Measurements from ENCODE around the gene C1orf198. TPM values are rescaled to one million over a fixed set of nuclear protein-coding genes. Genes with fewer than 3 reads are reported as not detected.

Gene C1orf198
- total and polyA plus RNA-seq, 2 of the 8 experiments (the other 6 are each of a cell fraction or from before 2014, with no cell fraction given), result 30.6 to 45.0 TPM

DNA sequence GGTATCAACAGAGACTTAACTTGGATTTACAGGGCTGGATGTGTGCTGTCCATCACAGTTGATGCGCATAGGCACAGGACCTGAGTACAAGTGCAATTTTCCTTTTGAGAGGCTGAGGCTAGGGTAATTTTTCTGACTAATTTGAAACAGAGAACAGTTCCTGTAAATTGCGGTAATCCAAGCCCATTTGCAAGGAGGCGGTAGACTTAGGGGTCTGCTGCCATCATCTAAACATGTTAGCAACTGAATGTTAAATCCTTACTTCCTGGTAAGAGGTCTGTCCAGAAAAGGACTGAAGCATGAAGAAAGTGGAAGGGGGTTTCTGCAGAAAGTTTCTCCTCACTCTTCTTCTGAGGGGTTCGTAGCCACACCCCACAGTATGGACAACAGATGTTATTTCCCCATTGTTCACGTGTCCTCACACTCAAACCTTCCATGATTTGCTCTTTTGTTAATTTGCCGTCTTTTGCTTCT is 23.7 kb upstream of the C1orf198 start (continued):
- TF ChIP-seq TCF12 (IDR thresholded peaks at IDR 0.05; ENCODE audit: low read depth, low read length) (no peak), TEAD4 (IDR thresholded peaks at IDR 0.05; ENCODE audit: low read depth, low read length) (no peak)
